ENCODE measurements around the gene RIPK4.

Gene RIPK4

DNA sequence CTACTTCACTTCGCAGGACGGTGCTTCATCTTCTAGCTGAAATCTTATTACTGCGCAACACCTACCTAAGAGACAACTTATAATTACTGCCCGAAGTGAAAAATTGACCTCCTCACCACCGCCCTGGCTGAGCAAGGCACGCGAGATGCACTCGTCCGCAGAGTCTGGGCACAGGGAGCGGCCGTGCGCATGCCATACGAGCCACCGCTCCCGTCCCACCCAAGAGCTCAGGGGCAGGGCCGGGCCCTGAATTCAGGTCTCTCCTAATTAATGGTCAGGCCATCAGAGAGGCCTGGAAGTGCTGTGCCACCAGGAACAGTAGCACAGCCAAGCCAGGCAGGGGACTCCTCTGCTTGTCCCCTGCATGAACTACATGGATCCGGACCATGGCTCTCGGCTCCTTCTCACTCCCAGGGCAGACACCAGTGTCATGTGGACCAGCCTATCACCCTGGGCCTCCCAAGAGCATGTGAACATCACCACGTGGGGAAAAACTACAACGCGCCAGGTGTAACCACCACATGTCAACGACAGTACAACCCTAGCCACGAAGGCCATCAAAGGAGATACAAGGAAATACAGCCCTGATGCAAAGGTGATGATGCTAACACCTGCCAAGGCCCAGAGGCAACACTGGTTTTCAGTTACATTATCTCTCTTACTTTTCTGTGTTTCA lies 11.5 kb downstream of the RIPK4 start:
- DNase-seq: no peak
- H2AK5ac ChIP-seq (ENCODE audit: low read length): no peak overlapping the region
- H2BK120ac ChIP-seq (ENCODE audit: low read depth, low read length): no peak overlapping the region
- H3K4me2 ChIP-seq (ENCODE audit: low read length): no peak overlapping the region
- no peak overlapping the region for H2BK5ac ChIP-seq (ENCODE audit: low read length)
- H3K18ac ChIP-seq (ENCODE audit: low read length): no peak overlapping the region
- no peak overlapping the region for H3K23ac ChIP-seq (ENCODE audit: low read length)
- no peak overlapping the region for H4K5ac ChIP-seq (ENCODE audit: low read length)
- H3K27me3 ChIP-seq (ENCODE audit: insufficient read depth, low read length, poor library complexity): no peaks in the 10 kb centered on the region
- no peak overlapping the region for H3K4me3 ChIP-seq (ENCODE audit: low read length)
- no peak overlapping the region for H3K4ac ChIP-seq (ENCODE audit: low read depth, low read length)
- no peak overlapping the region for H3K56ac ChIP-seq (ENCODE audit: low read length)
- H3K79me1 ChIP-seq (ENCODE audit: low read length): peaks cover 11% of the 10 kb centered on the region
- H3K36me3 ChIP-seq (ENCODE audit: control insufficient read depth, insufficient read depth, low read length): no peaks in the 10 kb centered on the region
- no peak overlapping the region for H4K8ac ChIP-seq (ENCODE audit: low read depth, low read length)
- H3K79me2 ChIP-seq (ENCODE audit: control insufficient read depth, insufficient read depth, low read length): peaks cover 7% of the 10 kb centered on the region
- peaks cover 13% of the 10 kb centered on the region for H3K4me1 ChIP-seq (ENCODE audit: control insufficient read depth, low read depth, low read length)
- H3K27ac ChIP-seq (ENCODE audit: low read depth, low read length): no peak overlapping the region
- whole genome bisulfite sequencing (ENCODE audit: extremely low coverage, insufficient coverage, low lambda C conversion rate): no CpG with 5 or more reads among the region's 23 CpGs
- H2BK15ac ChIP-seq (replicated peaks; ENCODE audit: low read depth): no peak overlapping the region
- H3K9ac ChIP-seq (ENCODE audit: low read length): no peak overlapping the region

DNA sequence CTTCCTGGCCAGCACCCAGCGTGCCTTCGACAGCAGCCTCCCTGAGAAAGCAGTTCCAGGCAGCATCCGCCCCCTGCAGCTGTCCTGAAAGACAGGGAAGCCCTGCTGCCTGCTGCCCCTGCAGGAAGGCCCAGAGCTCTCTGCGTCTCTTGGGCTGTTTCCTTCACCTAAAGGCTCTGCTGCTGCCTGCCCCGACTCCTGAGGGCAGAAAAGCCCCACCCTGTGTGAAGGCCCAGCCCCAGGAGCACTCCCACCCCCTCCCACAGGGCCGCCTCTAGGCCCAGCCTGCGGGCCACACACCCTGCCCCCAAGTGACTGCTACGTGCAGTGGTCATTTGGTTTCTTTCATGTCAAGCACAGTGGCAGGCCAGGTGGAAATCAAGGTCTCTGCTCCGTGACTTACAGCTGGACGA lies 12.4 kb downstream of the RIPK4 start:
- Histone ChIP-seq H2BK15ac (replicated peaks; ENCODE audit: low read depth) (no peak overlapping the region), H3K4ac (ENCODE audit: low read depth, low read length) (no peak overlapping the region), H3K9ac (ENCODE audit: low read length) (peak overlapping the region; percentile 36), H2AK5ac (ENCODE audit: low read length) (no peak overlapping the region), H4K8ac (ENCODE audit: low read depth, low read length) (no peak overlapping the region), H3K4me3 (ENCODE audit: low read length) (no peak overlapping the region), H2BK5ac (ENCODE audit: low read length) (no peak overlapping the region), H3K18ac (ENCODE audit: low read length) (no peak overlapping the region), H3K27ac (ENCODE audit: low read depth, low read length) (no peak overlapping the region), H3K56ac (ENCODE audit: low read length) (peak overlapping the region; percentile 40), H3K79me2 (ENCODE audit: control insufficient read depth, insufficient read depth, low read length) (peaks cover 2% of the 10 kb centered on the region), H4K5ac (ENCODE audit: low read length) (no peak overlapping the region), H3K4me1 (ENCODE audit: control insufficient read depth, low read depth, low read length) (peaks cover 13% of the 10 kb centered on the region), H2BK120ac (ENCODE audit: low read depth, low read length) (no peak overlapping the region), H3K79me1 (ENCODE audit: low read length) (peaks cover 9% of the 10 kb centered on the region), H3K23ac (ENCODE audit: low read length) (peak overlapping the region; percentile 24), H3K36me3 (ENCODE audit: control insufficient read depth, insufficient read depth, low read length) (no peaks in the 10 kb centered on the region), H3K27me3 (ENCODE audit: insufficient read depth, low read length, poor library complexity) (no peaks in the 10 kb centered on the region), H3K4me2 (ENCODE audit: low read length) (no peak overlapping the region)
- DNase-seq: peak; percentile 67
- WGBS (ENCODE audit: extremely low coverage, insufficient coverage, low lambda C conversion rate): no CpG with 5 or more reads among the region's 10 CpGs

DNA sequence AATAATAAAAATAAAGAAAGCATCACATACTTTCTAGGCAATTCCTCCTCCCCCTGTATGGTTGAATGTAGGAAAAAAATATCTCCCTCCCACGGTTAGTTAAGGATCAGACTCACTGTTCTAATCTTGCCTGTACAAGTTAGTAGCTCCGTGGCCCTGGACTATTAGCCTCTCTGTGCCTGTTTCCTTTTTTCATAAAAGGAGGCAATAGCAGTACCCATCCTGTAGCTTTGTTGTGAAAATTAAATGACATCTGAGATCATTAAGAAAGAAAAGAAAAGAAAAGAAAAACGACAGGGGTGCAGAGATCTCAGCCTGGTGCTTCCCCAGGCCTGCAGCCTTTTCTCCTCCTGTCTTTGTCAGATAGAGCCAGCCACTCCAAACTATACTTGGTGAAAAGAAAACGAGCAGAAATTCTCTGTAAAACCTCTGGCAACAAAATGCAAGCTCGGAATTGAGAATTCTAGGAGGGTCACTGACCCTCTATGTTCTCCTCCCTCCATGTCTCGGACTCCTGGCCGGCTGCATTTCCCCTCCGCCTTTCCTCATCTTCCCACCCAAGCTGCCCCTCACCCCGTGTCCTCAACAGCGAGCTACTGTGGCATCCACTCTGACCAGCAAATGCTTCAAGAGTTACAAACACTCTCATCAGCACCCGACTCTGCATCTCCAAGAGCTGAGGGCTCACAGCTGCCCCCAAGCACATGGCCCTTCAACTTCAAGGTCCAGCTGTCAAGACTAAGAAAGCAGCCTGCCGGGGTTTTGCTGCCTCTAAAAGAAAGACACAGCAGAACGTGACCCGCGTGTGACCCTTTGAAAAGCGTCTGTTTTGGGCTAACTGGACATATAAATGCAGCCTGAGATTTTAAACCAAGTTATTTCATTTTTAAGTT lies 13.6 kb downstream of the RIPK4 start:
- Histone ChIP-seq H3K79me1 (ENCODE audit: low read length) (peaks cover 5% of the 10 kb centered on the region), H3K4me3 (ENCODE audit: low read length) (no peak overlapping the region), H3K23ac (ENCODE audit: low read length) (no peak overlapping the region), H3K9ac (ENCODE audit: low read length) (no peak overlapping the region), H3K4me2 (ENCODE audit: low read length) (no peak overlapping the region), H3K36me3 (ENCODE audit: control insufficient read depth, insufficient read depth, low read length) (no peaks in the 10 kb centered on the region), H4K8ac (ENCODE audit: low read depth, low read length) (no peak overlapping the region), H3K4ac (ENCODE audit: low read depth, low read length) (no peak overlapping the region), H2BK5ac (ENCODE audit: low read length) (no peak overlapping the region), H2BK15ac (replicated peaks; ENCODE audit: low read depth) (no peak overlapping the region), H2AK5ac (ENCODE audit: low read length) (no peak overlapping the region), H3K27ac (ENCODE audit: low read depth, low read length) (no peak overlapping the region), H2BK120ac (ENCODE audit: low read depth, low read length) (no peak overlapping the region), H3K18ac (ENCODE audit: low read length) (no peak overlapping the region), H3K79me2 (ENCODE audit: control insufficient read depth, insufficient read depth, low read length) (no peaks in the 10 kb centered on the region), H3K4me1 (ENCODE audit: control insufficient read depth, low read depth, low read length) (peaks cover 13% of the 10 kb centered on the region), H3K27me3 (ENCODE audit: insufficient read depth, low read length, poor library complexity) (no peaks in the 10 kb centered on the region), H4K5ac (ENCODE audit: low read length) (no peak overlapping the region), H3K56ac (ENCODE audit: low read length) (no peak overlapping the region)
- WGBS (ENCODE audit: extremely low coverage, insufficient coverage, low lambda C conversion rate): no CpG with 5 or more reads among the region's 16 CpGs
- no peak for DNase-seq

DNA sequence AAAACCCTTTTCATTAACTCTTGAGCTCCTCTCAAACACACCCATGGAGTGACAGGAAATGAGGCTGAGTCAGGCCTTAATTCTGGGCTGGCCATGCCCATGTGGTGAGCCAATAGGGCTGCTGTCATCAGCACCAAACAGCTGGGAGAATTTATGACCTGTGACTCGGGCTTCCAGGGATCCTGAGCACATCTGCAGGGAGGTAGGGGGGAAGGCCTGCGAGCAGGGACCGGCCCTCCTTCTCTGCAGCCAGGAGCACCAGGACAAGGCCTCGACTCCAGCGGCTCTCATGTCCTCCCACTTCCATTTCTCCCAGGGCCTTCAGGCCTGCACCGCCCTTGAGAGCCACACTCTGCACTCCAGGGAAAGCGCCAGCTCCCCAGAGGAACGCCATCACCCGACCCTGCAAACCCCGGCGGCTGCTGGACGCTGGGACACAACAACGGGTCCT lies 14.6 kb downstream of the RIPK4 start:
- H2AK5ac ChIP-seq (ENCODE audit: low read length): no peak overlapping the region
- no peak overlapping the region for H2BK15ac ChIP-seq (replicated peaks; ENCODE audit: low read depth)
- no peak overlapping the region for H2BK5ac ChIP-seq (ENCODE audit: low read length)
- H4K8ac ChIP-seq (ENCODE audit: low read depth, low read length): no peak overlapping the region
- WGBS (ENCODE audit: extremely low coverage, insufficient coverage, low lambda C conversion rate): no CpG with 5 or more reads among the region's 13 CpGs
- H2BK120ac ChIP-seq (ENCODE audit: low read depth, low read length): no peak overlapping the region
- H3K9ac ChIP-seq (ENCODE audit: low read length): no peak overlapping the region
- no peaks in the 10 kb centered on the region for H3K36me3 ChIP-seq (ENCODE audit: control insufficient read depth, insufficient read depth, low read length)
- no peak overlapping the region for H3K4ac ChIP-seq (ENCODE audit: low read depth, low read length)
- peaks cover 5% of the 10 kb centered on the region for H3K79me1 ChIP-seq (ENCODE audit: low read length)
- H3K23ac ChIP-seq (ENCODE audit: low read length): no peak overlapping the region
- no peak overlapping the region for H4K5ac ChIP-seq (ENCODE audit: low read length)
- H3K56ac ChIP-seq (ENCODE audit: low read length): no peak overlapping the region
- H3K4me2 ChIP-seq (ENCODE audit: low read length): no peak overlapping the region
- DNase-seq: peak; percentile 74
- no peak overlapping the region for H3K18ac ChIP-seq (ENCODE audit: low read length)
- no peaks in the 10 kb centered on the region for H3K79me2 ChIP-seq (ENCODE audit: control insufficient read depth, insufficient read depth, low read length)
- no peak overlapping the region for H3K4me3 ChIP-seq (ENCODE audit: low read length)
- H3K27ac ChIP-seq (ENCODE audit: low read depth, low read length): no peak overlapping the region
- H3K4me1 ChIP-seq (ENCODE audit: control insufficient read depth, low read depth, low read length): peaks cover 13% of the 10 kb centered on the region
- no peaks in the 10 kb centered on the region for H3K27me3 ChIP-seq (ENCODE audit: insufficient read depth, low read length, poor library complexity)

DNA sequence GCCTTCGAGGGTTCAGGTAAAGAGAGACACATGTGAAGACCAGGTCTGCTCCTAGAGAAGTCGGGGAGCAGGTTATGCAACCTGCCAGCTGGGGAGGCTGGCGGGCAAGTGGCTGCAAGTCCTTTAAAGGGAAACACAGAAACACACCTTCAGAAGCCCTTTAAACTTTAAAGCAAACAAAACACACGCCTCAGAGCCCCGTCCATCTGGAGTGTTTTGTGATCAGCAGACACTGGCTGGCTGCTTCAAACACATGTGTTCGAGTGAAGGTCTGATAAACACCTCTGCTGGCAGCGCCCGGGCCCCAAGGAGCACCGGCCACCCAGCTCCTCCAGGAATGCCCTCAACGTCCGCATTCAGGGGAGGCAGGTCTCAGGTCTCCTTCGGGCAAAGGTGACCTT lies 15.2 kb downstream of the RIPK4 start:
- no peaks in the 10 kb centered on the region for H3K27me3 ChIP-seq (ENCODE audit: insufficient read depth, low read length, poor library complexity)
- H3K23ac ChIP-seq (ENCODE audit: low read length): no peak overlapping the region
- peak overlapping the region; percentile 29 for H3K18ac ChIP-seq (ENCODE audit: low read length)
- H3K27ac ChIP-seq (ENCODE audit: low read depth, low read length): no peak overlapping the region
- H4K5ac ChIP-seq (ENCODE audit: low read length): no peak overlapping the region
- H3K4me3 ChIP-seq (ENCODE audit: low read length): no peak overlapping the region
- H2BK5ac ChIP-seq (ENCODE audit: low read length): no peak overlapping the region
- no peak overlapping the region for H3K56ac ChIP-seq (ENCODE audit: low read length)
- H2BK120ac ChIP-seq (ENCODE audit: low read depth, low read length): no peak overlapping the region
- no peak overlapping the region for H2BK15ac ChIP-seq (replicated peaks; ENCODE audit: low read depth)
- no peak overlapping the region for H4K8ac ChIP-seq (ENCODE audit: low read depth, low read length)
- no peak for DNase-seq
- no peaks in the 10 kb centered on the region for H3K79me2 ChIP-seq (ENCODE audit: control insufficient read depth, insufficient read depth, low read length)
- no CpG with 5 or more reads among the region's 12 CpGs for WGBS (ENCODE audit: extremely low coverage, insufficient coverage, low lambda C conversion rate)
- no peak overlapping the region for H2AK5ac ChIP-seq (ENCODE audit: low read length)
- H3K9ac ChIP-seq (ENCODE audit: low read length): no peak overlapping the region
- no peak overlapping the region for H3K4me2 ChIP-seq (ENCODE audit: low read length)
- H3K4me1 ChIP-seq (ENCODE audit: control insufficient read depth, low read depth, low read length): peaks cover 13% of the 10 kb centered on the region
- no peaks in the 10 kb centered on the region for H3K36me3 ChIP-seq (ENCODE audit: control insufficient read depth, insufficient read depth, low read length)
- H3K4ac ChIP-seq (ENCODE audit: low read depth, low read length): no peak overlapping the region
- peaks cover 2% of the 10 kb centered on the region for H3K79me1 ChIP-seq (ENCODE audit: low read length)
